ENCODE data around the gene OPN4.

Gene OPN4

DNA sequence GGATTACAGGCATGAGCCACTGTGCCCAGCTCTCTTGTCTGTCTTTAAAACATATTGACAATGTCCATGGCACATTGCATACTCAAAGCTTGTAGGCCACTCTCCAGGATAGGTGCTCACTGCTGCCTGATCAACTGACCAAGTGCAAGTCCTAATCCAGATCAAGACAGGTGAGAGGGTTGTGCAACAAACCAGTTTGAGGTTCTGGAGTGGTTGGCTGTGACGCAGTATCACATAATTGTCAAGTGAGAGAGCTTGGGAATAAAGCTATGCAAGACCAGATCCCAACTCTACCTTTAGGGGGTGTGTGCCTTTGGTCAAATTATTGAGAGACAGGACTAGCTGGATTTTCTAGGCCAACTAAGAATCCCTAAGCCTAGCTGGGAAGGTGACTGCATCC, 43.0 kb upstream of the OPN4 start:
- Histone ChIP-seq H3K27ac (replicated peaks) (no peak overlapping the region), H3K4me3 (replicated peaks; ENCODE audit: insufficient read depth, low read length) (no peak overlapping the region), H3K27me3 (ENCODE audit: insufficient read depth, poor library complexity, severe bottlenecking) (no peaks in the 10 kb centered on the region)
- TF ChIP-seq, protein P1, sequence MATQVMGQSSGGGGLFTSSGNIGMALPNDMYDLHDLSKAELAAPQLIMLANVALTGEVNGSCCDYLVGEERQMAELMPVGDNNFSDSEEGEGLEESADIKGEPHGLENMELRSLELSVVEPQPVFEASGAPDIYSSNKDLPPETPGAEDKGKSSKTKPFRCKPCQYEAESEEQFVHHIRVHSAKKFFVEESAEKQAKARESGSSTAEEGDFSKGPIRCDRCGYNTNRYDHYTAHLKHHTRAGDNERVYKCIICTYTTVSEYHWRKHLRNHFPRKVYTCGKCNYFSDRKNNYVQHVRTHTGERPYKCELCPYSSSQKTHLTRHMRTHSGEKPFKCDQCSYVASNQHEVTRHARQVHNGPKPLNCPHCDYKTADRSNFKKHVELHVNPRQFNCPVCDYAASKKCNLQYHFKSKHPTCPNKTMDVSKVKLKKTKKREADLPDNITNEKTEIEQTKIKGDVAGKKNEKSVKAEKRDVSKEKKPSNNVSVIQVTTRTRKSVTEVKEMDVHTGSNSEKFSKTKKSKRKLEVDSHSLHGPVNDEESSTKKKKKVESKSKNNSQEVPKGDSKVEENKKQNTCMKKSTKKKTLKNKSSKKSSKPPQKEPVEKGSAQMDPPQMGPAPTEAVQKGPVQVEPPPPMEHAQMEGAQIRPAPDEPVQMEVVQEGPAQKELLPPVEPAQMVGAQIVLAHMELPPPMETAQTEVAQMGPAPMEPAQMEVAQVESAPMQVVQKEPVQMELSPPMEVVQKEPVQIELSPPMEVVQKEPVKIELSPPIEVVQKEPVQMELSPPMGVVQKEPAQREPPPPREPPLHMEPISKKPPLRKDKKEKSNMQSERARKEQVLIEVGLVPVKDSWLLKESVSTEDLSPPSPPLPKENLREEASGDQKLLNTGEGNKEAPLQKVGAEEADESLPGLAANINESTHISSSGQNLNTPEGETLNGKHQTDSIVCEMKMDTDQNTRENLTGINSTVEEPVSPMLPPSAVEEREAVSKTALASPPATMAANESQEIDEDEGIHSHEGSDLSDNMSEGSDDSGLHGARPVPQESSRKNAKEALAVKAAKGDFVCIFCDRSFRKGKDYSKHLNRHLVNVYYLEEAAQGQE (IDR thresholded peaks at IDR 0.05; ENCODE audit: insufficient replicate concordance, low read depth): no peak
- no peak for TF ChIP-seq GABPA (IDR thresholded peaks at IDR 0.05; ENCODE audit: low read depth)
- TF ChIP-seq, protein P2, sequence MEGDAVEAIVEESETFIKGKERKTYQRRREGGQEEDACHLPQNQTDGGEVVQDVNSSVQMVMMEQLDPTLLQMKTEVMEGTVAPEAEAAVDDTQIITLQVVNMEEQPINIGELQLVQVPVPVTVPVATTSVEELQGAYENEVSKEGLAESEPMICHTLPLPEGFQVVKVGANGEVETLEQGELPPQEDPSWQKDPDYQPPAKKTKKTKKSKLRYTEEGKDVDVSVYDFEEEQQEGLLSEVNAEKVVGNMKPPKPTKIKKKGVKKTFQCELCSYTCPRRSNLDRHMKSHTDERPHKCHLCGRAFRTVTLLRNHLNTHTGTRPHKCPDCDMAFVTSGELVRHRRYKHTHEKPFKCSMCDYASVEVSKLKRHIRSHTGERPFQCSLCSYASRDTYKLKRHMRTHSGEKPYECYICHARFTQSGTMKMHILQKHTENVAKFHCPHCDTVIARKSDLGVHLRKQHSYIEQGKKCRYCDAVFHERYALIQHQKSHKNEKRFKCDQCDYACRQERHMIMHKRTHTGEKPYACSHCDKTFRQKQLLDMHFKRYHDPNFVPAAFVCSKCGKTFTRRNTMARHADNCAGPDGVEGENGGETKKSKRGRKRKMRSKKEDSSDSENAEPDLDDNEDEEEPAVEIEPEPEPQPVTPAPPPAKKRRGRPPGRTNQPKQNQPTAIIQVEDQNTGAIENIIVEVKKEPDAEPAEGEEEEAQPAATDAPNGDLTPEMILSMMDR (IDR thresholded peaks at IDR 0.05; ENCODE audit: insufficient read depth, low read length): no peak
- TF ChIP-seq SPI1 (IDR thresholded peaks at IDR 0.05; ENCODE audit: borderline replicate concordance, low read depth): no peak
- no peak for DNase-seq (ENCODE audit: low read depth in 1 of 2, low spot score in 1 of 2)

DNA sequence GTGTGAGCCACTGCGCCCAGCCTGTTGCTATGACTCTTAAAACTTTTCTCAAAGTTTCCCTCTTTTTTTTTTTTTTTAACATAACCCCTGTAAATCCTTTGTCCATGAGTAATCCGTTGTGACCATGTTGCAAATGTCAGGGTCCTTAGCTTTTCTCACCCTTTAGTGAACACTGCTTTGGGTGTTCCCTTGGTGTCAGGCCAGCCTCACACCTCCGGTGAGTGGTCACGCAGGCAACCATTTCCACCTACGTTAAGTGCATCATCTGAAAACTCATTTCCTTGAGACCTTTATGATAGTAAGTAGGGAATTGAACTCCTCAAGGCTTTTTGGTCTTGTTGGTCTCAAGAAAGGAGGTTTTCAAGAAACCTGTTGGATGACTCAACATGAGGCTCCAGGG, 41.3 kb upstream of the OPN4 start:
- no peak overlapping the region for H3K27ac ChIP-seq (replicated peaks)
- DNase-seq (ENCODE audit: low read depth in 1 of 2, low spot score in 1 of 2): no peak
- H3K4me3 ChIP-seq (replicated peaks; ENCODE audit: insufficient read depth, low read length): no peak overlapping the region
- H3K27me3 ChIP-seq (ENCODE audit: insufficient read depth, poor library complexity, severe bottlenecking): no peaks in the 10 kb centered on the region
- TF ChIP-seq, protein P2 (IDR thresholded peaks at IDR 0.05; ENCODE audit: insufficient read depth, low read length): no peak
- TF ChIP-seq POLR2AphosphoS5 (IDR thresholded peaks at IDR 0.05; ENCODE audit: low read depth): no peak
- TF ChIP-seq, protein P1 (IDR thresholded peaks at IDR 0.05; ENCODE audit: insufficient replicate concordance, low read depth): no peak
- no peak for TF ChIP-seq SPI1 (IDR thresholded peaks at IDR 0.05; ENCODE audit: borderline replicate concordance, low read depth)
- TF ChIP-seq GABPA (IDR thresholded peaks at IDR 0.05; ENCODE audit: low read depth): no peak

DNA sequence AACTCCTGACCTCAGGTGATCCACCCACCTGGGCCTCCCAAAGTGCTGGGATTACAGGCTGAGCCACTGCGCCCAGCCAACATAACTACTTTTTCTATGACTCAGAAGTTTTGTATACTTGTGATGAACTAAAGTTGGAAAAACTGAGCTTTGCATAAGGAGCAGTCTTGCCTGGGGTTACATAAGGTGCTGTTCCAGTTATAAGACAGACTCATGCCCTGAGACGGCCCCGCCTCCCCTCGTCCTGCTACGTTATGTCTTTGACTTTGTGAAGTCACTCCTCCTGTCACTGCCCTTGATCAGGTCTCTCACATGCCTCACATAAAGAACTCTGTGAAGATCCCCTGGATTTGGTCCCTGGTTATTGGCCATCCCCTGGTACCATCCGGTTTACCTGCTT, 40.4 kb upstream of the OPN4 start:
- no peak for DNase-seq (ENCODE audit: low read depth in 1 of 2, low spot score in 1 of 2)
- Histone ChIP-seq H3K27ac (replicated peaks) (no peak overlapping the region), H3K4me3 (replicated peaks; ENCODE audit: insufficient read depth, low read length) (no peak overlapping the region), H3K27me3 (ENCODE audit: insufficient read depth, poor library complexity, severe bottlenecking) (no peaks in the 10 kb centered on the region)
- TF ChIP-seq POLR2AphosphoS5 (IDR thresholded peaks at IDR 0.05; ENCODE audit: low read depth) (no peak), SPI1 (IDR thresholded peaks at IDR 0.05; ENCODE audit: borderline replicate concordance, low read depth) (no peak), GABPA (IDR thresholded peaks at IDR 0.05; ENCODE audit: low read depth) (no peak)
- TF ChIP-seq, protein P2 (IDR thresholded peaks at IDR 0.05; ENCODE audit: insufficient read depth, low read length): no peak
- TF ChIP-seq, protein P1 (IDR thresholded peaks at IDR 0.05; ENCODE audit: insufficient replicate concordance, low read depth): no peak

Measured in HL-60 (cell line).